K562 (cell line): Measurements from ENCODE around the gene ZNF487. TPM values are rescaled to one million over a fixed set of nuclear protein-coding genes. Genes with fewer than 3 reads are reported as not detected.
A peak's percentile ranks its signal among the peaks of the same experiment; 100 is the strongest.

ENCODE experiments used
- ARID3A ChIP-seq: IDR thresholded peaks from 2 replicates; pipeline ENCODE4 v1.6.1; 2012; ENCODE audit warnings: low read depth, low read length, improper control_type of control experiment, borderline replicate concordance
- CBFA2T2 ChIP-seq: fragments of 450-650 bp; conservative IDR thresholded peaks from 2 replicates; pipeline ENCODE4 v1.6.1; 2017; ENCODE audit warnings: mild to moderate bottlenecking
- CBFB ChIP-seq: sonication (generic); formaldehyde crosslinking; IDR thresholded peaks from 2 replicates; pipeline ENCODE4 v1.4.0; 2020; ENCODE audit warnings: mild to moderate bottlenecking, missing genetic modification reagents
- CCNT2 ChIP-seq: IDR thresholded peaks from 2 replicates; pipeline ENCODE4 v1.6.1; 2011; ENCODE audit warnings: borderline replicate concordance, low read depth, mild to moderate bottlenecking, moderate library complexity, mixed read lengths, low read length; ENCODE audit not compliant: insufficient read length; ENCODE audit errors: extremely low read depth
- CEBPG ChIP-seq, 3 experiments: fragments of 200-800 bp in 1 of 3; sonication (Bioruptor generic) in 1 of 3; sonication (generic) in 1 of 3; formaldehyde crosslinking in 1 of 3; IDR thresholded peaks in 2 of 3; conservative IDR thresholded peaks in 1 of 3; 2 replicates each; pipeline versions ENCODE4 v1.6.1 to v1.8.0; 2016 to 2022; ENCODE audit warnings: missing compliant biosample characterization in 2 of 3, missing genetic modification characterization in 2 of 3, mild to moderate bottlenecking in 1 of 3, missing genetic modification reagents in 1 of 3
- CREB3L1 ChIP-seq: fragments of 450-650 bp; IDR thresholded peaks from 2 replicates; pipeline ENCODE4 v1.6.1; 2014; ENCODE audit warnings: low read depth, mild to moderate bottlenecking, moderate library complexity, borderline replicate concordance
- EGR1 ChIP-seq: fragments of 450-650 bp; conservative IDR thresholded peaks from 2 replicates; pipeline ENCODE4 v1.6.1; 2017; ENCODE audit warnings: mild to moderate bottlenecking
- ESRRA ChIP-seq: fragments of 450-650 bp; IDR thresholded peaks from 2 replicates; pipeline ENCODE4 v1.6.1; 2014; ENCODE audit warnings: low read depth, mild to moderate bottlenecking, moderate library complexity, borderline replicate concordance
- MLLT1 ChIP-seq, 2 experiments: fragments of 450-650 bp; IDR thresholded peaks; 2 replicates each; pipeline ENCODE4 v1.6.1; 2016
- MLX ChIP-seq, 2 experiments: fragments of 450-650 bp in 1 of 2; sonication (generic) in 1 of 2; formaldehyde crosslinking; conservative IDR thresholded peaks; 2 replicates each; pipeline versions ENCODE4 v1.4.0 to v1.8.1; 2020 to 2022; ENCODE audit warnings: mild to moderate bottlenecking in 1 of 2, missing genetic modification reagents in 1 of 2
- NELFE ChIP-seq: IDR thresholded peaks from 2 replicates; pipeline ENCODE4 v1.6.1; 2011; ENCODE audit warnings: mild to moderate bottlenecking; ENCODE audit not compliant: insufficient read depth, insufficient read length
- NFIC ChIP-seq: fragments of 450-650 bp; IDR thresholded peaks from 2 replicates; pipeline ENCODE4 v1.6.1; 2017; ENCODE audit warnings: mild to moderate bottlenecking, inconsistent platforms
- SP2 ChIP-seq: IDR thresholded peaks from 2 replicates; pipeline ENCODE4 v1.6.1; 2011; ENCODE audit warnings: mild to moderate bottlenecking, low read depth, low read length, moderate library complexity; ENCODE audit not compliant: poor library complexity, severe bottlenecking; ENCODE audit errors: extremely low read depth
- SRSF3 ChIP-seq: fragments of 200-400 bp; formaldehyde crosslinking; IDR thresholded peaks from 2 replicates; pipeline ENCODE4 v1.6.1; 2016; ENCODE audit warnings: mild to moderate bottlenecking, low read length, moderate library complexity; ENCODE audit not compliant: insufficient read depth
- TCFL5 ChIP-seq: fragments of 250-450 bp; sonication (Bioruptor Pico); conservative IDR thresholded peaks from 2 replicates; pipeline ENCODE4 v1.6.1; 2021; ENCODE audit warnings: mild to moderate bottlenecking, moderate library complexity, matching md5 sums
- TEAD1 ChIP-seq, 2 experiments: fragments of 450-650 bp in 1 of 2; sonication (generic) in 1 of 2; formaldehyde crosslinking; IDR thresholded peaks; 2 replicates each; pipeline versions ENCODE4 v1.4.0 to v1.8.0; 2020 to 2022; ENCODE audit warnings: mild to moderate bottlenecking in 2 of 2, missing genetic modification reagents in 1 of 2
- ZNF354B ChIP-seq: fragments of 250-450 bp; sonication (Bioruptor Pico); IDR thresholded peaks from 2 replicates; pipeline ENCODE4 v1.4.0; 2020
- ZNF511 ChIP-seq: sonication (generic); formaldehyde crosslinking; IDR thresholded peaks from 2 replicates; pipeline ENCODE4 v1.8.0; 2022; ENCODE audit warnings: mild to moderate bottlenecking, missing genetic modification reagents
- ZNF561 ChIP-seq: fragments of 450-650 bp; formaldehyde crosslinking; conservative IDR thresholded peaks from 2 replicates; pipeline ENCODE4 v1.4.0; 2020; ENCODE audit warnings: mild to moderate bottlenecking, moderate library complexity
- ZNF696 ChIP-seq: fragments of 250-450 bp; sonication (Bioruptor Pico); conservative IDR thresholded peaks from 2 replicates; pipeline ENCODE4 v1.4.0; 2020; ENCODE audit warnings: mild to moderate bottlenecking, moderate library complexity
- ZNF830 ChIP-seq: fragments of 250-450 bp; sonication (Bioruptor Pico); IDR thresholded peaks from 2 replicates; pipeline ENCODE4 v1.5.0; 2021; ENCODE audit warnings: mild to moderate bottlenecking
- polyA plus RNA-seq, 8 experiments: library from polyadenylated mRNA; depleted of rRNA in 4 of 8; stranded (reverse) in 5 of 8; unstranded in 3 of 8; fragments of >200 nt; fragmentation: Nextera tagmentation in 2 of 8; fragmentation: Illumina TruSeq in 1 of 8; extraction: Ambion mirVana in 2 of 8; extraction: Trizol in 1 of 8; gene quantifications; 2 replicates each; pipeline versions ENCODE4 v1.2.1 to v1.2.3, GENCODE V29; 2011 to 2014; ENCODE audit warnings: inconsistent platforms in 1 of 8, missing spikeins in 1 of 8
- total RNA-seq, 7 experiments: library from RNA; depleted of rRNA in 6 of 7; stranded (reverse); fragments of >200 nt in 6 of 7; fragmentation: Illumina TruSeq in 2 of 7; extraction: Trizol in 2 of 7; gene quantifications; 2 replicates each; pipeline versions ENCODE4 v1.2.1 to v1.2.3, GENCODE V29; 2011 to 2021; ENCODE audit warnings: low replicate concordance in 1 of 7

The ZNF487 gene
- total and polyA plus RNA-seq, 9 of the 15 experiments (the other 6 are each of a cell fraction or from before 2014, with no cell fraction given) = 1.9 to 6.5 (median 4.2) TPM

- TF ChIP-seq ARID3A (no peak), CBFA2T2 (no peak), SRSF3 (no peak), CCNT2 (no peak), CBFB (CRISPR knock-in tag) (no peak), MLX (CRISPR knock-in tag; conservative IDR thresholded peaks at IDR 0.05) (0 out of 4 replicates have a peak, but pooled peaks of 1 of the 2 experiments have one; percentile 15), ZNF696 (no peak), MLLT1 (IDR thresholded peaks at IDR 0.05) (peak; percentile 32 to 96; a peak in 1 of 4 replicates), TCFL5 (CRISPR knock-in tag) (no peak), SP2 (no peak), ZNF561 (CRISPR knock-in tag) (no peak), ZNF830 (no peak), TEAD1 (CRISPR knock-in tag; IDR thresholded peaks at IDR 0.05) (peak in 1 of 2 experiments; percentile 62; a peak in 1 of 4 replicates), CEBPG (CRISPR knock-in tag; IDR thresholded peaks at IDR 0.05) (no peak), CEBPG (tag; conservative IDR thresholded peaks at IDR 0.05 in 1 of 2, IDR thresholded peaks at IDR 0.05 in 1 of 2) (0 out of 4 replicates have a peak, but pooled peaks of 1 of the 2 experiments have one; percentile 11), ESRRA (no peak), NFIC (no peak), EGR1 (no peak), ZNF511 (no peak), ZNF354B (CRISPR knock-in tag) (no peak), NELFE (no peak), CREB3L1 (no peak)
These were observed 27.4 kb upstream of the ZNF487 start (continued) for GRCh38 chr10:43409385-43410109.
